NCI-H187 treated with DMSO at 0.1 percent for 48 hours (cell line): ENCODE data around the gene ACTN1.
"Not testable (repeated sequence)": the region's sequence is repeated elsewhere in the genome, so short reads cannot be mapped to it uniquely, and the experiment has no call there.

ENCODE experiments used
- DNase-seq: peaks from one replicate; lab custom pipeline; 2025; lab: John Stamatoyannopoulos, UW

Gene ACTN1

GRCh38 chr14:68862954-68863594 is 116.0 kb downstream of the ACTN1 start:
- peak; percentile 36 for DNase-seq

- no peak for DNase-seq
These were observed 118.3 kb downstream of the ACTN1 start for GRCh38 chr14:68860771-68861170.

DNA sequence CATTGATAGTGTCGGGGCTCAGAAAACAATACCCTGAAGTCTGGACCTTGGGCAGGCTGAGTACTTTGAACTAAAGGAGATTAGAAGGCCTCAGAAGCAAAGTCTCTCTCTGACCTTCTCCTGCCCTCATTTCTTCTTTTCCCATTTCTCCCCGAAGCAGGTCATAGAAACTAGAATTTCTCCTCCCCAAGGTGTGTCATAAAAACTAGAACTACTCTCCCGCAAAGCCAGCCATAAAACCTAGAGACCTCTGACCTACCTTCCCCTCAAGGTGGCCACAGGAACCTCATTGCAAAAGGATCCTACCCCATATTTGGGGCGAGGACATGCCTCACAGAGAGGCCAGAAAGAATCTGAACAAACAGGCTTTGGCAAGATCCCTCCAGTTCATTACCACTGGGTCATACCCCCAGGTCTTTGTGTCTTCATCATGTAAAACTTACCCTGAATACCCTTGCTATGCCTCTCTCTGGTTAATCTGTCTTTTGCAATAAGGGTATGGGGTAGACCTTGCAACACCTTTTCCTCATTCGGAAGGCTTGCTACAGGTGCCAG is 121.5 kb downstream of the ACTN1 start:
- DNase-seq: no peak

- DNase-seq: no peak
These were observed 122.5 kb downstream of the ACTN1 start for GRCh38 chr14:68856572-68856971.

GRCh38 chr14:68854421-68854820 is 124.7 kb downstream of the ACTN1 start:
- DNase-seq: no peak

- DNase-seq: no peak
These were observed 125.4 kb downstream of the ACTN1 start for GRCh38 chr14:68853749-68854148.

- DNase-seq: not testable (repeated sequence)
These were observed 126.6 kb downstream of the ACTN1 start for GRCh38 chr14:68852493-68852892.

GRCh38 chr14:68851078-68851477 is 128.0 kb downstream of the ACTN1 start:
- no peak for DNase-seq

GRCh38 chr14:68849416-68849815 is 129.7 kb downstream of the ACTN1 start:
- DNase-seq: no peak

DNA sequence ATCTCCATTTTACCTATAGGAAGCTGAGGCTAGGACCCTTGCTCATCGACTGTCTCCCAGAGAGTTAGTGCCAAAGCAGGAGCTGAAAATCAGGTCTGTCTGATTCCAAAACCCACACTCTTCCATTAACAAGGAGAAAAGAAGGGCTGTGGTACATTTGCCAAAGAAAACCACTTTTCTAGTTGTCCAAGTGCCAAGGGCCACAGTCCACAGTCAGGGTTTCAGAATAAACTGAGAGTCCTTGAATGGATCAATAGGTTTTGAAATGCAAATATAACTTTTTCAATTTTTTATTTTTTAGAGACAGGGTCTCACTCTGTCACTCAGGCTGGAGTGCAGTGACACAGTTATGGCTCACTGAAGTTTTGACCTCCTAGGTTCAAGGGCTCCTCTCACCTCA is 130.8 kb downstream of the ACTN1 start:
- no peak for DNase-seq

DNA sequence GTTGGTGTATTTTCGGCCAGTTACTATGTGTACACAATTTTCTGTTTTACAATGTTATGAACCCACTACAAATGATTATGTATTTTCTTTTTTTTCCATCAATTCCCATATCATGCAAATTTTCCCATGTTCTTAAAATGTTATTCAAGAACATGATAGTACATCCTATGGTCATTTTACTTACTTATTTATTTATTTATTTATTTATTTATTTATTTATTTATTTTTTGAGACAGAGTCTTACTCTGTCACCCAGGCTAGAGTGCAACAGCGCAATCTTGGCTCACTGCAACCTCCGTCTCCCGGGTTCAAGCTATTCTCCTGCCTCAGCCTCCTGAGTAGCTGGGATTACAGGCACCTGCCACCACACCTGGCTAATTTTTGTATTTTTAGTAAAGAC is 131.5 kb downstream of the ACTN1 start:
- not testable (repeated sequence) for DNase-seq

DNA sequence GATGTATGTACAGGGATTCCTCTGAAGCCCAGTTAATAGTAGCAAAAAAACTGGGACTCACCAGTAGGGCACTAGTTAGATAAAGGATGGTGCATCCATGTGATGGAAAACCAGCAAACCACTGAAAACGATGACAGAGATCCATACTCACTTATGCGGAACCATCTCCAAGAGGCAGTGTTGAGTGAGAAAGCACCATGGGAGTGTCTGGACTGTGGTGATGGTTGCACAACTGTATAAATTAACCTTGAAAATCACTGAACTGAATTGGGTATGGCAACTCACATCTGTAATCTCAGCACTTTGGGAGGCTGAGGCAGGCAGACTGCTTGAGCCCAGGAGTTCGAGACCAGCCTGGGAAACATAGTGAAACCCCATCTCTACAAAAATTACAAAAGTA is 132.6 kb downstream of the ACTN1 start:
- no peak for DNase-seq

- no peak for DNase-seq
These were observed 134.9 kb downstream of the ACTN1 start for GRCh38 chr14:68844210-68844545.

- peak; percentile 16 for DNase-seq
These were observed 135.5 kb downstream of the ACTN1 start for GRCh38 chr14:68843471-68844209.

- no peak for DNase-seq
These were observed 136.8 kb downstream of the ACTN1 start for GRCh38 chr14:68842298-68842697.

- DNase-seq: no peak
These were observed 137.9 kb downstream of the ACTN1 start for GRCh38 chr14:68841016-68841809.

- no peak for DNase-seq
These were observed 138.6 kb downstream of the ACTN1 start for GRCh38 chr14:68840454-68840853.

GRCh38 chr14:68836082-68836481 is 143.0 kb downstream of the ACTN1 start:
- no peak for DNase-seq

DNA sequence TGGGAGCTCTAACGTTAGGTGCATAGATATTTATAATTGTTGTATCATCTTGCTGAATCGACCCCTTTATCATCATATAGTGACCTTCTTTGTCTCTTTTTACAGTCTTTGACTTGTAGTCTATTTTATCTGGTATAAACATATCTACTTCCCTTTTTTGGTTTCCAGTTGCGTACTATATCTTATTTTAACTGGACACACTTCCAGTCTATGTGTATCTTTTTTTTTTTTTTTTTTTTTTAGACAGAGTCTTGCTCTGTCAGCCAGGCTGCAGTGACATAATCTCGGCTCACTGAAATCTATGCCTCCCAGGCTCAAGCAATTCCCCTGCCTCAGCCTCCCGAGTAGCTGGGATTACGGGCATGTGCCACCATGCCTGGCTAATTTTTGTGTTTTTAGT is 144.3 kb downstream of the ACTN1 start:
- no peak for DNase-seq

GRCh38 chr14:68828698-68829097 is 150.4 kb downstream of the ACTN1 start:
- no peak for DNase-seq

DNA sequence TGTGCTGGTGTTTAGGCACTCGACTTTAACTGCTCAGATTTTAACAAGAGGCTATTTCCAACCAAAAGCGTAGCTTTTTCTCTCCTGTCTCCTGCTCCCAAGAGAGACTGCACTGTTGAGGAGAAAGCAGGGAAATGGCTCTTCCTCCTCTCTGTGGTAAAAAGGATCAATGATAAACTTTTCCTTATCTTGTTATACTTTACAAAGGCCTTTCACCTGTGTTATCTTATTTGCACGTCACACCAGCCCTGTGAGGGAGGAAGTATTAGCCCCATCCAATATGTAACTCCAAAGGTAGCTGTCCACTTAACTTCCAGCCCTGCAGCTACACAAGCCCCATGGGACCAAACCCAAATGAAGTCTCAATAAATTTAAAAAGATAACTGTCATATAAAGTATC is 153.4 kb downstream of the ACTN1 start:
- DNase-seq: no peak

DNA sequence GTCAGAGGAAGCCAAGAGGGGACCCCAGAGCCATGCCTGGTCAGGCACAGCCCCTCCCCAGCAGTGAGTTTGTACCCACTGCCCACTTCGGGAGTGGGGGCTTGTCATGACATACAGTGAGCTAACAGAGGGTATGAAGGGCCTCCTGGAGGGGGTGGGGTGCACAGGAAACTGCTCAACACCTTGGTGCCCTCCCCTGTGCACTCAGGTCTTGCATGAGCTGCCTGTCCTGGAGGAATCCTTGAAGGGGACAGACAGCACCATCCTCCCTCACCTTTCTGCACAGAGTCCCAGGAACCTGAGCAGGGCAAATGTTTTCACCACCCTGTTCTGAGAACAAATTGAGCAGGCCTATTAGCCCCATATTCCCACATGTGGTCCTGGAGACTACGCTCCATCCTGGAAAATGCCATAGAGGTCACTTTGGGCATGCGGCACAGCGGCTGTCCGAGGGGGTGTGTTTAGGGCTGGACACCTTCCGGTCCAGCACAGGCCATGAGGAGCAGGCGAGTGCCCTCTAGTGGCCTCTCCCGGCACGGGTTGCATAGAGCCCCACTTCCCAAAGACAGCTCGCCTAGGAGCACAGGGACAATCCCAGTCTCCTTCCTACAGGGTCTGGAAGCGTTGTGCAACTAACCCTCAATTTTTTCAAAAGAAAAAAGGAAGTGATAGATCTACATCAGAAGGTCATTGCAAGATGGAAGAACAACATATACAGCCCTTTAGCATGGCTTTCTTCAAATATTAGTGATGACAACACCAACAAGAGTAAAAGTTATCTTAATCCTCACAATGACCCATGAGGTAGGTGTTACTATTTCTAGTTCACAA is 154.4 kb downstream of the ACTN1 start:
- no peak for DNase-seq
